Measurements from ENCODE around the gene ANKRD44.

GRCh38 chr2:197322143-197322542 is 11.6 kb upstream of the ANKRD44 start:
- TF ChIP-seq POLR2A (IDR thresholded peaks at IDR 0.05) (no peak), CTCF (IDR thresholded peaks at IDR 0.05) (no peak)
